ENCODE measurements around the gene GPC5.

The GPC5 gene

DNA sequence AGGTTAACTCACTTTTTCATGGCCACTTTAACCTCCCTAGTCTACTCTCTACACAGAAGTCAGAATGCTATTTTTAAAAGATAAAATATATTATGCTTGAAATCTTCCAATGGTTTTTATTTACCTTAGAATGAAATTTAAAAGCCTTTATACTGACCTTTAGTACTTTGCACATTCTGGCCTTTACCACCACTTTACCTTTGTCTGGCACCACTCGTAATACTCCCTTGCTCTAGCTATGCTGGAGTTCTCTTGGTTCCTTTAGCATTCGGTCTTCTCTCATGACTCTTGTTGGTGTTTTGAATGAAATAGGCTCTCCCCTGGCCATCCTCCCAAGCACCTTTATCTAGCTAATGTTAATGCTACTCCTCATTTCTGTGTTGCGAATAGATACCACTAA lies 310.8 kb downstream of the GPC5 start (continued):
- TF ChIP-seq, protein P1, sequence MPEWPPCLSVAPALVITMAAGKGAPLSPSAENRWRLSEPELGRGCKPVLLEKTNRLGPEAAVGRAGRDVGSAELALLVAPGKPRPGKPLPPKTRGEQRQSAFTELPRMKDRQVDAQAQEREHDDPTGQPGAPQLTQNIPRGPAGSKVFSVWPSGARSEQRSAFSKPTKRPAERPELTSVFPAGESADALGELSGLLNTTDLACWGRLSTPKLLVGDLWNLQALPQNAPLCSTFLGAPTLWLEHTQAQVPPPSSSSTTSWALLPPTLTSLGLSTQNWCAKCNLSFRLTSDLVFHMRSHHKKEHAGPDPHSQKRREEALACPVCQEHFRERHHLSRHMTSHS (tag by site-specific recombination; IDR thresholded peaks at IDR 0.05), result no peak

GRCh38 chr13:91710733-91711132 lies 312.3 kb downstream of the GPC5 start:
- ChIA-PET CTCF (interaction anchor here (0.9 kb wide), 1 partner anchor 11 kb away, joined by 3 read pairs; no protein-coding TSS in a partner anchor), POLR2A (no interaction called here)
- Histone ChIP-seq H3K9me3 (ENCODE audit: control insufficient read depth, insufficient read depth, low read depth, low read length) (no peaks in the 10 kb centered on the region), H3K27ac (ENCODE audit: extremely low read depth, low read depth, low read length) (no peak overlapping the region), H3K36me3 (ENCODE audit: control insufficient read depth in 2 of 2, insufficient read depth in 1 of 2, low read length in 2 of 2) (no peaks in the 10 kb centered on the region), H3K4me3 (ENCODE audit: low read depth, low read length) (no peak overlapping the region), H3K4me1 (ENCODE audit: control insufficient read depth, insufficient read depth, low read length) (no peaks in the 10 kb centered on the region)
- TF ChIP-seq YY1 (tag by site-specific recombination; IDR thresholded peaks at IDR 0.05) (no peak), ZNF561 (tag by site-specific recombination; IDR thresholded peaks at IDR 0.05; ENCODE audit: borderline replicate concordance) (no peak), ZNF132 (tag by site-specific recombination; IDR thresholded peaks at IDR 0.05; ENCODE audit: borderline replicate concordance) (no peak), EGR2 (tag by site-specific recombination; IDR thresholded peaks at IDR 0.05; ENCODE audit: low read depth) (no peak), ZNF174 (tag by site-specific recombination; IDR thresholded peaks at IDR 0.05) (no peak), ZNF350 (tag by site-specific recombination; IDR thresholded peaks at IDR 0.05) (no peak), ZNF23 (tag by site-specific recombination; IDR thresholded peaks at IDR 0.05; ENCODE audit: borderline replicate concordance) (no peak), KLF8 (tag by site-specific recombination; IDR thresholded peaks at IDR 0.05) (no peak), OSR2 (tag by site-specific recombination; IDR thresholded peaks at IDR 0.05) (no peak), ZBTB7A (tag by site-specific recombination; IDR thresholded peaks at IDR 0.05; ENCODE audit: low read depth) (no peak), ZNF600 (tag by site-specific recombination; IDR thresholded peaks at IDR 0.05) (no peak), ZNF704 (tag by site-specific recombination; IDR thresholded peaks at IDR 0.05) (no peak), ZNF292 (tag by site-specific recombination; IDR thresholded peaks at IDR 0.05; ENCODE audit: borderline replicate concordance, low read depth) (no peak), TRIM28 (IDR thresholded peaks at IDR 0.05; ENCODE audit: borderline replicate concordance, low read length) (no peak), KLF1 (tag by site-specific recombination; IDR thresholded peaks at IDR 0.05) (no peak), ZSCAN23 (tag by site-specific recombination; IDR thresholded peaks at IDR 0.05) (no peak), ZNF24 (tag by site-specific recombination; IDR thresholded peaks at IDR 0.05) (no peak), ZNF626 (tag by site-specific recombination; IDR thresholded peaks at IDR 0.05) (no peak)
- TF ChIP-seq, protein P2, sequence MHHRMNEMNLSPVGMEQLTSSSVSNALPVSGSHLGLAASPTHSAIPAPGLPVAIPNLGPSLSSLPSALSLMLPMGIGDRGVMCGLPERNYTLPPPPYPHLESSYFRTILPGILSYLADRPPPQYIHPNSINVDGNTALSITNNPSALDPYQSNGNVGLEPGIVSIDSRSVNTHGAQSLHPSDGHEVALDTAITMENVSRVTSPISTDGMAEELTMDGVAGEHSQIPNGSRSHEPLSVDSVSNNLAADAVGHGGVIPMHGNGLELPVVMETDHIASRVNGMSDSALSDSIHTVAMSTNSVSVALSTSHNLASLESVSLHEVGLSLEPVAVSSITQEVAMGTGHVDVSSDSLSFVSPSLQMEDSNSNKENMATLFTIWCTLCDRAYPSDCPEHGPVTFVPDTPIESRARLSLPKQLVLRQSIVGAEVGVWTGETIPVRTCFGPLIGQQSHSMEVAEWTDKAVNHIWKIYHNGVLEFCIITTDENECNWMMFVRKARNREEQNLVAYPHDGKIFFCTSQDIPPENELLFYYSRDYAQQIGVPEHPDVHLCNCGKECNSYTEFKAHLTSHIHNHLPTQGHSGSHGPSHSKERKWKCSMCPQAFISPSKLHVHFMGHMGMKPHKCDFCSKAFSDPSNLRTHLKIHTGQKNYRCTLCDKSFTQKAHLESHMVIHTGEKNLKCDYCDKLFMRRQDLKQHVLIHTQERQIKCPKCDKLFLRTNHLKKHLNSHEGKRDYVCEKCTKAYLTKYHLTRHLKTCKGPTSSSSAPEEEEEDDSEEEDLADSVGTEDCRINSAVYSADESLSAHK (tag by site-specific recombination; IDR thresholded peaks at IDR 0.05), result no peak
- TF ChIP-seq, protein P3, sequence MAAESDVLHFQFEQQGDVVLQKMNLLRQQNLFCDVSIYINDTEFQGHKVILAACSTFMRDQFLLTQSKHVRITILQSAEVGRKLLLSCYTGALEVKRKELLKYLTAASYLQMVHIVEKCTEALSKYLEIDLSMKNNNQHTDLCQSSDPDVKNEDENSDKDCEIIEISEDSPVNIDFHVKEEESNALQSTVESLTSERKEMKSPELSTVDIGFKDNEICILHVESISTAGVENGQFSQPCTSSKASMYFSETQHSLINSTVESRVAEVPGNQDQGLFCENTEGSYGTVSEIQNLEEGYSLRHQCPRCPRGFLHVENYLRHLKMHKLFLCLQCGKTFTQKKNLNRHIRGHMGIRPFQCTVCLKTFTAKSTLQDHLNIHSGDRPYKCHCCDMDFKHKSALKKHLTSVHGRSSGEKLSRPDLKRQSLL (tag by site-specific recombination; IDR thresholded peaks at IDR 0.05), result no peak

Data from HEK293 (cell line).